K562 (cell line): Measurements from ENCODE around the gene HSDL1. TPM values are rescaled to one million over a fixed set of nuclear protein-coding genes. Genes with fewer than 3 reads are reported as not detected.

Experiments
- ATAC-seq: fragments of 200-7000 bp; cut with Tn5 transposase; 3 replicates; pipeline ENCODE4 v1.9.1; 2020; ENCODE audit warnings: moderate library complexity
- BruUV-seq: library from RNA; stranded (reverse); fragments of 400-500 nt; replicated peaks from 2 replicates; lab custom pipeline; 2021; lab: Mats Ljungman, UMichigan
- CTCF ChIA-PET: fragments of 300-600 bp; formaldehyde crosslinking; extraction: SDS; loops from one replicate; lab custom pipeline; 2021; ENCODE audit warnings: low intra/inter-chr PET ratio; lab: Yijun Ruan, JAX
- POLR2A ChIA-PET: fragments of 300-600, 350-650 bp; sonication (Branson Sonifier 250); formaldehyde crosslinking; extraction: SDS; loops from one replicate; lab custom pipeline; 2021; ENCODE audit warnings: antibody characterized with exemption, inconsistent platforms; lab: Yijun Ruan, JAX
- DNase-seq, 4 experiments: peaks; one replicate each; pipeline versions ENCODE4 v3.0.0 to v3.0.0-alpha.2; 2011 to 2018; ENCODE audit warnings: low spot score in 3 of 4, mixed read lengths in 3 of 4; ENCODE audit errors: extremely low read depth in 1 of 4
- FAIRE-seq: peaks from 2 replicates; lab custom pipeline; 2011; peaks lifted over from hg19 to GRCh38; lab: Jason Lieb, UNC
- H2AFZ ChIP-seq: 2 replicates; pipeline ENCODE4 v1.6.0; 2011; ENCODE audit warnings: low read depth, low read length, control low read depth, inconsistent platforms
- H3K27ac ChIP-seq: fragments of 200-600 bp; 3 replicates; pipeline ENCODE4 v1.8.0; 2011; ENCODE audit warnings: low read depth, mild to moderate bottlenecking, control low read depth, inconsistent platforms, low read length, moderate library complexity, mixed read lengths; ENCODE audit errors: extremely low read depth
- H3K27me3 ChIP-seq, 2 experiments: fragments of 300-600 bp in 1 of 2; 2 replicates in 1 of 2; 3 replicates in 1 of 2; pipeline versions ENCODE4 v1.6.0 to v1.8.0; 2011; ENCODE audit warnings: inconsistent platforms in 2 of 2, low read length in 2 of 2, mild to moderate bottlenecking in 1 of 2, mixed read lengths in 1 of 2, moderate library complexity in 1 of 2; ENCODE audit not compliant: control insufficient read depth in 2 of 2, insufficient read depth in 2 of 2
- H3K36me3 ChIP-seq: fragments of 300-600 bp; 3 replicates; pipeline ENCODE4 v1.8.0; 2011; ENCODE audit warnings: mild to moderate bottlenecking, low read length, inconsistent platforms; ENCODE audit not compliant: control insufficient read depth, insufficient read depth
- H3K4me1 ChIP-seq, 2 experiments: fragments of 200-600 bp in 1 of 2; replicated peaks in 1 of 2; 2 replicates in 1 of 2; 3 replicates in 1 of 2; pipeline versions ENCODE4 v1.5.1 to v1.8.0; 2011; ENCODE audit warnings: inconsistent platforms in 2 of 2, low read length in 2 of 2, mild to moderate bottlenecking in 1 of 2, mixed read lengths in 1 of 2, moderate library complexity in 1 of 2; ENCODE audit not compliant: control insufficient read depth in 2 of 2, insufficient read depth in 2 of 2
- H3K4me2 ChIP-seq: 2 replicates; pipeline ENCODE4 v1.6.1; 2011; ENCODE audit warnings: low read length, control low read depth, inconsistent platforms, mixed read lengths; ENCODE audit not compliant: insufficient read depth
- H3K4me3 ChIP-seq: fragments of 200-600 bp; sonication (generic), shearing (Covaris generic); 2 replicates; pipeline ENCODE4 v1.5.1; 2016; ENCODE audit warnings: control low read depth, inconsistent platforms
- H3K79me2 ChIP-seq: fragments of 200-600 bp; 3 replicates; pipeline ENCODE4 v1.8.0; 2011; ENCODE audit warnings: low read length, inconsistent platforms; ENCODE audit not compliant: control insufficient read depth, insufficient read depth
- H3K9ac ChIP-seq, 2 experiments: 2 replicates each; pipeline versions ENCODE4 v1.6.0 to v1.6.1; 2011; ENCODE audit warnings: low read depth in 2 of 2, low read length in 2 of 2, control low read depth in 1 of 2, inconsistent platforms in 1 of 2, mild to moderate bottlenecking in 1 of 2, mixed read lengths in 1 of 2; ENCODE audit not compliant: insufficient read depth in 1 of 2
- H3K9me1 ChIP-seq: one replicate; pipeline ENCODE4 v1.6.0; 2011; ENCODE audit warnings: inconsistent platforms, mild to moderate bottlenecking, low read length, moderate library complexity; ENCODE audit not compliant: control insufficient read depth, insufficient read depth
- H3K9me3 ChIP-seq: replicated peaks from 2 replicates; pipeline ENCODE4 v1.5.1; 2011; ENCODE audit warnings: low read depth, low read length, inconsistent platforms; ENCODE audit not compliant: control insufficient read depth, insufficient read depth
- H4K20me1 ChIP-seq: replicated peaks from 2 replicates; pipeline ENCODE4 v1.6.1; 2011; ENCODE audit warnings: low read length, inconsistent platforms, mixed read lengths; ENCODE audit not compliant: control insufficient read depth, insufficient read depth
- HDGF ChIP-seq: fragments of 450-650 bp; IDR thresholded peaks from 2 replicates; pipeline ENCODE4 v1.6.1; 2016
- NBN ChIP-seq: fragments of 450-650 bp; IDR thresholded peaks from 2 replicates; pipeline ENCODE4 v1.6.1; 2016; ENCODE audit warnings: low read depth, mild to moderate bottlenecking
- OTX1 ChIP-seq: fragments of 450-650 bp; formaldehyde crosslinking; IDR thresholded peaks from 2 replicates; pipeline ENCODE4 v1.4.0; 2022; ENCODE audit warnings: mild to moderate bottlenecking
- SIN3B ChIP-seq: fragments of 450-650 bp; IDR thresholded peaks from 2 replicates; pipeline ENCODE4 v1.6.1; 2017; ENCODE audit warnings: low read depth, mild to moderate bottlenecking, moderate library complexity
- ZNF561 ChIP-seq: fragments of 450-650 bp; formaldehyde crosslinking; conservative IDR thresholded peaks from 2 replicates; pipeline ENCODE4 v1.4.0; 2020; ENCODE audit warnings: mild to moderate bottlenecking, moderate library complexity
- WGBS: fragments of 100-300 bp; shearing (Covaris generic); methylation state at CpG from one replicate; pipeline ENCODE4 v1.1.6; 2016; ENCODE audit warnings: low coverage, mixed read lengths; ENCODE audit not compliant: insufficient coverage; ENCODE audit errors: missing lambda C conversion rate; 5-methylcytosine and 5-hydroxymethylcytosine counted together
- in situ Hi-C: fragments of 300-500 bp; cut with MboI; formaldehyde crosslinking; loops from 4 replicates; pipeline ENCODE4 v1.15.0; 2018; ENCODE audit warnings: inconsistent platforms, mixed read lengths
- intact Hi-C: fragments of 100-400 bp; cut with micrococcal nuclease; formaldehyde crosslinking; loops from 2 replicates; pipeline ENCODE4 v1.14.2; 2022
- polyA plus RNA-seq, 8 experiments: library from polyadenylated mRNA; depleted of rRNA in 4 of 8; stranded (reverse) in 5 of 8; unstranded in 3 of 8; fragments of >200 nt; fragmentation: Nextera tagmentation in 2 of 8; fragmentation: Illumina TruSeq in 1 of 8; extraction: Ambion mirVana in 2 of 8; extraction: Trizol in 1 of 8; gene quantifications; 2 replicates each; pipeline versions ENCODE4 v1.2.1 to v1.2.3, GENCODE V29; 2011 to 2014; ENCODE audit warnings: inconsistent platforms in 1 of 8, missing spikeins in 1 of 8
- total RNA-seq, 7 experiments: library from RNA; depleted of rRNA in 6 of 7; stranded (reverse); fragments of >200 nt in 6 of 7; fragmentation: Illumina TruSeq in 2 of 7; extraction: Trizol in 2 of 7; gene quantifications; 2 replicates each; pipeline versions ENCODE4 v1.2.1 to v1.2.3, GENCODE V29; 2011 to 2021; ENCODE audit warnings: low replicate concordance in 1 of 7
- TF ChIP-seq, protein P1 (sequence below): fragments of 450-650 bp; IDR thresholded peaks from 2 replicates; pipeline ENCODE4 v1.6.1; 2018; ENCODE audit not compliant: partially characterized antibody

HSDL1 gene
- total and polyA plus RNA-seq, 9 of the 15 experiments (the other 6 are each of a cell fraction or from before 2014, with no cell fraction given): 14.8 to 41.2 (median 27.7) TPM

DNA sequence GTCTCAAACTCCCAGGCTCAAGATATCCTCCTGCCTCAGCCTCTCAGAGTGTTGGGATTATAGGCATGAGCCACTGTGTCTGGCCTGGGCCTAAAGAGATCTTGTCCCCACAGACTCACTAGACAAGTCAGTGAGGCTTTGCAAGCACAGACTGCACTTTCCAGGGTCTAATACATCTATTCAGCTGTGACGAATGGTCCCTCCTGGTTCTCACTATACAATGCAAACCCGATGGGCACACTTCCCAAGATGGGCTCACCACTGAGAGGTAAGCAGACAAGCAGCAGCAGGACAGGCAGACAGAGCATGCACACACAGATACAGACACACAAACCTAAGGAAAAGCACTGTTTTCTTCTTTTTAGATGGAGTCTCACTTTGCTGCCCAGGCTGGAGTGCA lies 37.1 kb downstream of the HSDL1 start:
- no peak overlapping the region for H3K4me2 ChIP-seq
- H3K9me1 ChIP-seq: no peaks in the 10 kb centered on the region
- WGBS: 63% methylated on average over 2 of the region's 2 CpGs
- ATAC-seq (no peak; the same call in 2 of the 3 replicates), DNase-seq (no peak), FAIRE-seq (no peak)
- no peak overlapping the region; a peak in 1 of 4 replicates for H3K9ac ChIP-seq
- H3K4me3 ChIP-seq: no peak overlapping the region
- BruUV-seq: no TSS peak
- no peak overlapping the region for H3K27ac ChIP-seq
- in situ Hi-C loops: no loop called here
- no peak overlapping the region for H2AFZ ChIP-seq
- CTCF ChIA-PET: no interaction called here
- POLR2A ChIA-PET: interaction anchor here (1.1 to 3.6 kb wide), 3 partner anchors 7 to 10 kb away, joined by 3 to 32 read pairs (median 5); partner anchors contain the start of gene MBTPS1
- peaks cover 23% of the 10 kb centered on the region; the same call in 2 of the 3 replicates for H3K36me3 ChIP-seq
- no peaks in the 10 kb centered on the region for H3K9me3 ChIP-seq
- peaks cover 20% of the 10 kb centered on the region for H4K20me1 ChIP-seq
- intact Hi-C loops: no loop called here
- H3K4me1 ChIP-seq: no peaks in the 10 kb centered on the region
- H3K79me2 ChIP-seq: peaks cover 76% of the 10 kb centered on the region
- H3K27me3 ChIP-seq: no peaks in the 10 kb centered on the region
- TF ChIP-seq SIN3B: no peak
- TF ChIP-seq, protein P1, sequence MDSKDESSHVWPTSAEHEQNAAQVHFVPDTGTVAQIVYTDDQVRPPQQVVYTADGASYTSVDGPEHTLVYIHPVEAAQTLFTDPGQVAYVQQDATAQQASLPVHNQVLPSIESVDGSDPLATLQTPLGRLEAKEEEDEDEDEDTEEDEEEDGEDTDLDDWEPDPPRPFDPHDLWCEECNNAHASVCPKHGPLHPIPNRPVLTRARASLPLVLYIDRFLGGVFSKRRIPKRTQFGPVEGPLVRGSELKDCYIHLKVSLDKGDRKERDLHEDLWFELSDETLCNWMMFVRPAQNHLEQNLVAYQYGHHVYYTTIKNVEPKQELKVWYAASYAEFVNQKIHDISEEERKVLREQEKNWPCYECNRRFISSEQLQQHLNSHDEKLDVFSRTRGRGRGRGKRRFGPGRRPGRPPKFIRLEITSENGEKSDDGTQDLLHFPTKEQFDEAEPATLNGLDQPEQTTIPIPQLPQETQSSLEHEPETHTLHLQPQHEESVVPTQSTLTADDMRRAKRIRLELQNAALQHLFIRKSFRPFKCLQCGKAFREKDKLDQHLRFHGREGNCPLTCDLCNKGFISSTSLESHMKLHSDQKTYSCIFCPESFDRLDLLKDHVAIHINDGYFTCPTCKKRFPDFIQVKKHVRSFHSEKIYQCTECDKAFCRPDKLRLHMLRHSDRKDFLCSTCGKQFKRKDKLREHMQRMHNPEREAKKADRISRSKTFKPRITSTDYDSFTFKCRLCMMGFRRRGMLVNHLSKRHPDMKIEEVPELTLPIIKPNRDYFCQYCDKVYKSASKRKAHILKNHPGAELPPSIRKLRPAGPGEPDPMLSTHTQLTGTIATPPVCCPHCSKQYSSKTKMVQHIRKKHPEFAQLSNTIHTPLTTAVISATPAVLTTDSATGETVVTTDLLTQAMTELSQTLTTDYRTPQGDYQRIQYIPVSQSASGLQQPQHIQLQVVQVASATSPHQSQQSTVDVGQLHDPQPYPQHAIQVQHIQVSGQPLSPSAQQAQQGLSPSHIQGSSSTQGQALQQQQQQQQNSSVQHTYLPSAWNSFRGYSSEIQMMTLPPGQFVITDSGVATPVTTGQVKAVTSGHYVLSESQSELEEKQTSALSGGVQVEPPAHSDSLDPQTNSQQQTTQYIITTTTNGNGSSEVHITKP: no peak
- no peak for TF ChIP-seq ZNF561
- no peak for TF ChIP-seq OTX1 (CRISPR knock-in tag)
- no peak for TF ChIP-seq NBN
- no peak for TF ChIP-seq HDGF
